Measurements from ENCODE around the gene NPAS3.
"Not testable (repeated sequence)": the region's sequence is repeated elsewhere in the genome, so short reads cannot be mapped to it uniquely, and the experiment has no call there.

Gene NPAS3

GRCh38 chr14:33088274-33088673, 149.6 kb downstream of the NPAS3 start:
- not testable (repeated sequence) for DNase-seq

DNA sequence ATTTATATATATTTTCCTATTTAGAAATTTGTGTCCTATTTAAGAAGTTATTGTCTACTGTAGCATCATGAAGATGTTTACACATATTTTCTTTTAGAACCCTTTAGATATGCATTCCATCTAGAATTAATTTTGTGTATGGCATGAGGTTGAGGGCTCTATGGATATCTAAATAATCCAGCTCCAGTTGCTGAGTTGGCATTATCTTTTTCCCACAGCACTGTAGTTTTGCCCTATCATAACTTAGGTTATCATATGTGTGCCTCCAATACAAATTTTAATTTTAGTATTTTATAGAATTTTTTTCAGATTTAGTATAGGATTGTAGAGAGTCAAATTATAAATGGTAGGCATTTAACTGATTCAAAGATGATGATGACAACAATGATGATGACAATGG, 159.3 kb downstream of the NPAS3 start:
- DNase-seq = no peak

GRCh38 chr14:33103489-33103888, 164.8 kb downstream of the NPAS3 start:
- DNase-seq = no peak

- no peak for DNase-seq
These were observed 165.3 kb downstream of the NPAS3 start for GRCh38 chr14:33103966-33104365.

- DNase-seq = no peak
These were observed 172.2 kb downstream of the NPAS3 start for GRCh38 chr14:33110737-33111443.

DNA sequence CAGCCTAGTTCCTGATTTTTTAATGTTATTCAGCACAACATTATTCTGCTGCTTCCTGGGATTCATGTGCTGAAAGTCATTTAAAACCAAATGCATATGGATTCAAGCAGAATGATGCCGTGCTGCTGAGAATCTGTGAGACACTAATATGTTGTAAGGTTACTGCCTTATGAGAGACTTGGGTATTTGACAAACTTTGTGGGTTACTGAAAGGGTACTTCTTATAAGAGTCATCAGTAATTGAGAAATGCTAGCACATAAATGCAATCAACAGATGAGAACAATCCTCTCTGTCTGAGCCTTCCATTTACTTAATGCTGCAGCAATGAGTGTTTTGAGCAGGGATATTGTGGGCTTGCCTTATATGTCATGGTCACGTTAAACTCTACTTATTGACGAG, 175.7 kb downstream of the NPAS3 start:
- DNase-seq = no peak

- DNase-seq = peak; percentile 11
These were observed 180.0 kb downstream of the NPAS3 start for GRCh38 chr14:33118668-33119067.

DNA sequence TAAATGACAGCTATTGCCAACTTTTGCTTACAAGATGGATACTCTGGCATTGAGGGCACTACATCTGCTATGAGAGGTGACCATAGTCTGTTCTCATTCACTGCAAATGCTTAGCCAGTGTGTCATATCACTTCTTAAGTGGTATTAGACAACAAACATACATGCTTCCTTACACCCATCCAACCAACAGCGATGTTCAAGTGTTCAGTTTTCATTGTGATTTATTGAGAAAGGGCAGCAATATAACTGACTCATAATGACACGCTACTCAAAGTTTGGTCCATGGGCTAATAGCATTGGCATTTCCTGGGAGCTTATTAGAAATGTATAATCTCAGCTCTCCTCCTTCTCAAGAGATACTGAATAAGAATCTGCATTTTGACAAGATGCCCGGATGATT, 181.7 kb downstream of the NPAS3 start:
- DNase-seq = peak; percentile 93

- DNase-seq = peak; percentile 50
These were observed 182.3 kb downstream of the NPAS3 start for GRCh38 chr14:33120966-33121365.

DNA sequence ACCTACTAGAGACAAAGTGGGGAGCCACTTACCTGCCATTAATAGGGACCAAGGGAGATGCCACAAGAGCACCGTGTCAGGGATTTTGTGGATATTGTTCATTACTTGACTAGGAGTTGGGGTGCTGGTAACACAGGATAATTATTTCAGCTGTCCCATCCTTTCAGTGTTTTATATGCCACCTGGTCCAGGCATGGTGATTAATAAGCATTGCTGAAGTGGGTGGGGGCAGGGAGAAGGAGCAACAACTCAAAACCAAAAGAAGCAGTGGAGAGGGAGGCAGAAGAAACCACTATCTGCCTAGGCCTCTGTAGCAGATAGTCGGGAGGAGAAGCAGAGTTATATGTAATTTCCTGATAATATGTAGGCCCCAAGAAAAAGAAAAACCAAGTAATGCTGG, 184.6 kb downstream of the NPAS3 start:
- DNase-seq = no peak

DNA sequence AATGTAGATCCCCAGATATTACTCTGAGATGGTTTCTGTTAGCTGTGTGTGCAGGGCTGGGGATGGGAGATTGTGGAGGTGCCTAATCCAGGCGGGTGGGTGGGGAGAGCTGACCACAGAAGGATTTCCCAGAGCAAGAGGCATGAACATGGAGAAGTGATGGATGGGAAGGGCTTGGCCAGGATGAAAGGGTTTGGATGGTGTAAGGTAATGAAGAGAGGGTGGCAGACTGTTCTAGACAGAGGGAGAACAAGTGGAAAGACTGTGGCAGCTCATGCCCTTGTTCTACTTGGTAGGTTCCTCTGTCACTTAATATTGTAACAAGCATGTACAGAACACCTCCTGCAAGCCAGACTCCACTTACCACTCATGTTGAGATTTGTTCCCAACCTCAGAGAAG, 187.8 kb downstream of the NPAS3 start:
- DNase-seq = no peak

DNA sequence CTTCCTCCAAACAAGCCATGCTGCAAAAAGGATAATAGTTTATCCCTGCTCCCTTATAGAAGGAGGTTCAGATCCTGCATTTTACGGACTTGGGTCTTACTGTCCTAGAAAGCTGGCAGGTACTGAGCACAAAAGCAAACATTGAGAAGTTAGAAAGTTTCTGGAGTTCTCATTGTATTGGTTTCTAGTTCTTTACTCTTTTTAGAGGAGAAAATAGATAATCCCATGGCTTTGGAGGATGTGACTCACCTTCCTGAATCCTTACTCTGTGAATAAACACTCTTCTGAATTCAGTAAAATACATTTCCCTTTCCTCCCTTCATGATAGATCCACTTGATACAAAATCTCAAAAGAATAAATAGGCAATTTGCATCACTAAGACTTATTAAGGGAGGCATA, 188.9 kb downstream of the NPAS3 start:
- peak; percentile 18 for DNase-seq

DNA sequence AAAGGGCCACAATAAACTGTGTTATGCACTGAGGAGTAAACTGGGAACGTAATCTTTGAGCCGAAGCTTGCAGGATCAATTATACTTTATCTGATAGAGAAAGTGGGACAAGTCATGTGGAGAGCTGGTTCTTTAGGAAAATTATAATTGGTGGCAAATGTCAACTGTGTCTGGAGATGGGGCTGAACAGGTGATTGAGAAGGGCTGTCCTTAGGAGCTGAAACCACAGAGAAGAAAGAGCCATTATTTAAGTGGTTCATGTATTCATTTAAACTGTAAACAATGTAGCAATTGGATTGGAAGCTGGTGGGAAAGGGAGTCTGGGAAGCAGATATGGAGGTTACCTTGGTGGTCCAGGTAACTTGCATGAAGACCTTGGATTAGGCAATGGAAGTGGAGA, 193.1 kb downstream of the NPAS3 start:
- no peak for DNase-seq

DNA sequence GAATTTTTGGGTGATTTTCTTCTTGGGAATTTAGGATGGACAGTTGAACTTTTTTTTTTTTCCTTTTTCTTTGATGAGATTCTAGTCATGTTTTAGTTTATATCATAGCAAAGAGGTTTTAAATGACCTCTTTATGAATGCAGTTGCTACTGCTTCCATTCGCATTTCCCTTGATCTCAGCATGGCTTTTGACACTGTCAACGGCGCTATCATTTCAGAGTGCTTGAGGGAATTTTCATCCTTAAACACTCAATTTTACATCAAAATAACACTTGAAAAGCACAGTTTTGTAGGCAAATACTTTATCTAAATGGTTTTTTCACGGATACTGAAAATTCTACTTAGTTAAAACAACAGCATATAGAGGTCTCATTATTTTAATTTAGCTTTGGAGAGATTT, 195.5 kb downstream of the NPAS3 start:
- no peak for DNase-seq

DNA sequence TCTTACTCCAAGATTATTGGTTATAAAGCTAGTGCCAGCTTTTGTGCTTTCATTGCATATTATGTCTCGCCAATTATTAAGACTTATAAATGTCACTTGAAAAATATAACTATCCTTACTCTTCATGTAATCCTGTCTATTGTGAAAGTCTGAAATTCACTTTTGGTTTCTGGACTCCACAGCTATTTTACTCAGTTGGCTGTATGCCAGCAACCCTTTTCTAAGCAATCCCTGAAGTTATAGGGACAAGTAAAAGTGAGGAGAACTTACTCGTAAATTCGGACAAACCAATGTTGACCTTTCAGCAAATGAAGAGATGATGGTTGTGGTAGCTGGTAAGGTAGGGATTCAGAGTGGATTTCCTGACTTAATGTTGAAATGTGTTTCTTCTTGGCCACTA, 196.3 kb downstream of the NPAS3 start:
- no peak for DNase-seq

GRCh38 chr14:33150666-33151428, 212.2 kb downstream of the NPAS3 start:
- no peak for DNase-seq

DNA sequence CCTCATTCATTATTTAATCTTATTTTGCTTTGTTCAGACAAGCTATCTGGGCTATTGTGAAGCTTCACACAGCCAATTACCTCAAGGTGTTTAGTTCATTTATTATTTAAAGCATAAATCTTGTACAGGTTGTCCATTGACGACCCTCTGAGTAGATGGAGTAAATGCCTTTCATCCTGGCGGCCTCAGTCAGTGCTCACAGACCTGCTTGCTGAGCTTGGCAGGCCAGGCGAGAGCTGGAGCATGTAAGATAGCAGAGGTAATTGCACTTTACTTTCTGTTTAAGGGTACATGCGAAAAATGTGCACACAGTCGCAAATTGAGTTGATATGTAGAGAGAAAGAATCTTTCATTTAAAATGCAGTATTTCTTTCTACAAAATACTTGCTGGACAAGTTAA, 224.4 kb downstream of the NPAS3 start:
- no peak for DNase-seq

GRCh38 chr14:33163600-33163999, 224.9 kb downstream of the NPAS3 start:
- DNase-seq = no peak

- DNase-seq = peak; percentile 84
These were observed 226.7 kb downstream of the NPAS3 start for GRCh38 chr14:33165144-33165925.

DNA sequence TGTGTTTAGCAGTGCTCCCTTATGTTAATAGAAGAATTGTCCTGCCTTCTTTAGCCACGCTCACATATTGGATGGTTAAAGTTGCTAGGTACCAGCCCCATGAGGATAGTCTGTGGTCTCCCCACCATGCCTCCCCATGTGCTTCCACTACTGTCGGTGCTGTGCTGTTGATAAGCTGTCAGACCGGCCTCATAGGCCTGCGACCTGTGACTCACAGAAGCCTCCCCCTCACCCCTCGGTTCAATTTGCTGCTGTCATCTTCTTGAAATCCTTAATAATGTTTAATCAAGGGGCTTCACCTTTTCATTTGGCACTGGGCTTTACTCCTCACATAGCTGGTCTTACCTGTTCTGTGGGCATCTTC, 227.2 kb downstream of the NPAS3 start:
- DNase-seq = no peak

- DNase-seq = no peak
These were observed 237.3 kb downstream of the NPAS3 start for GRCh38 chr14:33175951-33176350.

DNA sequence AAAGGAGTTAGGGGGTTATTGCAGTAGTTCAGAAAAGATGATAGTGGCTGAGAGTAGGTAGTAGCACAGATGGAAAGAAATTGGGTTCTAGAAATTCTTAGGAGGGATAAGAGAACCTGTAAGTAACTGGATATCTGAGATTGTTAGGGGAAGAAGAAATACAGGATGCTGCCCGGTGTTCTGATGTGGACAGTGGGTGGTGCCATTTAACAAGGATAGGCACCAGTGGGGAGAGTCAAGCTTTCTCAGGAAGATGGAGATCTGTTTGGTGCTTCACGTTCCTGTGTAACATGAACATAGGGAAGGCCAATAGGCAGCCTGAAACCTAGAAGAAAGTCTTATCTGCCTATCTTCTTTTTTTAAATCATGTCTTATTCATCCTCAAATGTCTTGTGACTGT, 245.9 kb downstream of the NPAS3 start:
- no peak for DNase-seq

GRCh38 chr14:33186656-33187055, 248.0 kb downstream of the NPAS3 start:
- DNase-seq = no peak

DNA sequence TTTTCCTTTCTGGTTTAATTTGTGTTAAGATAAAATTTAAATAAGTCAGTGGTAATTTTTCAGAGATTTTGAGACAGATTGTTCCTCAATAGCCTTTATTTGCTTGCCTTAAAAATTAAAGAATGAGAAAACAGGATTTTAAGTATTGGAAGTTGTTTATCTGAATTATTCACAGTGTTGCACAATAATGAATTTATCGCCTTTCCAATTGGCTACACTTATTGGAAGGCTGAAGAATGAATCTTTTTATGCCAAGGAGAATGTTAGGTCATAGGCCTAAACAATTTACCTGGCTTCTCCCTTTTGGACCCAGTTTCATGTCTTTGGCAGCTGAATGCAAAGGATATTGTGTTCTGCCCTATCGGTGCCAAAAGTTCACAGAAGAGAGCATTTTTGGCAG, 250.2 kb downstream of the NPAS3 start:
- no peak for DNase-seq

Data from NCI-H226 (cell line).